HEK293T (cell line): Measurements from ENCODE around the gene DOK7.

Experiments
- CTCF ChIA-PET: fragments of 350-600 bp; formaldehyde crosslinking; extraction: SDS; loops from one replicate; lab custom pipeline; 2021; ENCODE audit warnings: antibody characterized with exemption, inconsistent platforms; lab: Yijun Ruan, JAX
- POLR2A ChIA-PET: fragments of 350-600 bp; formaldehyde crosslinking; extraction: SDS; loops from one replicate; lab custom pipeline; 2020; ENCODE audit warnings: antibody characterized with exemption, inconsistent platforms; lab: Yijun Ruan, JAX
- DNase-seq: peaks from one replicate; pipeline ENCODE4 v3.0.0; 2012; ENCODE audit warnings: mixed read lengths; ENCODE audit errors: extremely low spot score
- ARNT ChIP-seq: fragments of 450-650 bp; IDR thresholded peaks from 2 replicates; pipeline ENCODE4 v1.6.1; 2017; ENCODE audit warnings: mild to moderate bottlenecking
- BHLHE40 ChIP-seq: fragments of 450-650 bp; IDR thresholded peaks from 2 replicates; pipeline ENCODE4 v1.6.1; 2016; ENCODE audit warnings: mild to moderate bottlenecking, moderate library complexity, borderline replicate concordance
- CTBP1 ChIP-seq: fragments of 450-650 bp; IDR thresholded peaks from 2 replicates; pipeline ENCODE4 v1.6.1; 2016; ENCODE audit warnings: borderline replicate concordance
- ELF4 ChIP-seq: fragments of 450-650 bp; IDR thresholded peaks from 2 replicates; pipeline ENCODE4 v1.6.1; 2017; ENCODE audit warnings: antibody characterized with exemption
- FOXA1 ChIP-seq: fragments of 450-650 bp; IDR thresholded peaks from 2 replicates; pipeline ENCODE4 v1.6.1; 2016; ENCODE audit warnings: mild to moderate bottlenecking
- FOXK2 ChIP-seq: fragments of 450-650 bp; IDR thresholded peaks from 2 replicates; pipeline ENCODE4 v1.6.1; 2016; ENCODE audit warnings: mild to moderate bottlenecking
- FOXM1 ChIP-seq: fragments of 450-650 bp; IDR thresholded peaks from 2 replicates; pipeline ENCODE4 v1.6.1; 2017; ENCODE audit warnings: mild to moderate bottlenecking, borderline replicate concordance
- HDGF ChIP-seq: fragments of 450-650 bp; IDR thresholded peaks from 2 replicates; pipeline ENCODE4 v1.6.1; 2017; ENCODE audit warnings: antibody characterized with exemption, borderline replicate concordance
- L3MBTL2 ChIP-seq: fragments of 450-650 bp; conservative IDR thresholded peaks from 2 replicates; pipeline ENCODE4 v1.6.1; 2016; ENCODE audit warnings: mild to moderate bottlenecking
- LEF1 ChIP-seq: fragments of 450-650 bp; IDR thresholded peaks from 2 replicates; pipeline ENCODE4 v1.6.1; 2017; ENCODE audit warnings: mild to moderate bottlenecking, borderline replicate concordance
- NFRKB ChIP-seq: fragments of 450-650 bp; IDR thresholded peaks from 2 replicates; pipeline ENCODE4 v1.6.1; 2016; ENCODE audit warnings: mild to moderate bottlenecking, moderate library complexity
- SP1 ChIP-seq: fragments of 450-650 bp; IDR thresholded peaks from 2 replicates; pipeline ENCODE4 v1.6.1; 2017
- SUZ12 ChIP-seq: fragments of 450-650 bp; IDR thresholded peaks from 2 replicates; pipeline ENCODE4 v1.6.1; 2016; ENCODE audit warnings: mild to moderate bottlenecking
- TARDBP ChIP-seq: fragments of 450-650 bp; IDR thresholded peaks from 2 replicates; pipeline ENCODE4 v1.6.1; 2016
- ZNF384 ChIP-seq: fragments of 450-650 bp; IDR thresholded peaks from 2 replicates; pipeline ENCODE4 v1.6.1; 2016
- TF ChIP-seq, protein P1 (sequence below): fragments of 450-650 bp; IDR thresholded peaks from 2 replicates; pipeline ENCODE4 v1.6.1; 2016

DOK7 gene

GRCh38 chr4:3520796-3521600 lies 57.9 kb downstream of the DOK7 start:
- TF ChIP-seq L3MBTL2: no peak
- TF ChIP-seq ELF4: no peak
- TF ChIP-seq FOXM1: no peak
- no peak for TF ChIP-seq BHLHE40
- TF ChIP-seq LEF1: no peak
- TF ChIP-seq, protein P1, sequence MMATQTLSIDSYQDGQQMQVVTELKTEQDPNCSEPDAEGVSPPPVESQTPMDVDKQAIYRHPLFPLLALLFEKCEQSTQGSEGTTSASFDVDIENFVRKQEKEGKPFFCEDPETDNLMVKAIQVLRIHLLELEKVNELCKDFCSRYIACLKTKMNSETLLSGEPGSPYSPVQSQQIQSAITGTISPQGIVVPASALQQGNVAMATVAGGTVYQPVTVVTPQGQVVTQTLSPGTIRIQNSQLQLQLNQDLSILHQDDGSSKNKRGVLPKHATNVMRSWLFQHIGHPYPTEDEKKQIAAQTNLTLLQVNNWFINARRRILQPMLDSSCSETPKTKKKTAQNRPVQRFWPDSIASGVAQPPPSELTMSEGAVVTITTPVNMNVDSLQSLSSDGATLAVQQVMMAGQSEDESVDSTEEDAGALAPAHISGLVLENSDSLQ: no peak
- no peak for DNase-seq
- CTCF ChIA-PET: no interaction called here
- POLR2A ChIA-PET: no interaction called here

DNA sequence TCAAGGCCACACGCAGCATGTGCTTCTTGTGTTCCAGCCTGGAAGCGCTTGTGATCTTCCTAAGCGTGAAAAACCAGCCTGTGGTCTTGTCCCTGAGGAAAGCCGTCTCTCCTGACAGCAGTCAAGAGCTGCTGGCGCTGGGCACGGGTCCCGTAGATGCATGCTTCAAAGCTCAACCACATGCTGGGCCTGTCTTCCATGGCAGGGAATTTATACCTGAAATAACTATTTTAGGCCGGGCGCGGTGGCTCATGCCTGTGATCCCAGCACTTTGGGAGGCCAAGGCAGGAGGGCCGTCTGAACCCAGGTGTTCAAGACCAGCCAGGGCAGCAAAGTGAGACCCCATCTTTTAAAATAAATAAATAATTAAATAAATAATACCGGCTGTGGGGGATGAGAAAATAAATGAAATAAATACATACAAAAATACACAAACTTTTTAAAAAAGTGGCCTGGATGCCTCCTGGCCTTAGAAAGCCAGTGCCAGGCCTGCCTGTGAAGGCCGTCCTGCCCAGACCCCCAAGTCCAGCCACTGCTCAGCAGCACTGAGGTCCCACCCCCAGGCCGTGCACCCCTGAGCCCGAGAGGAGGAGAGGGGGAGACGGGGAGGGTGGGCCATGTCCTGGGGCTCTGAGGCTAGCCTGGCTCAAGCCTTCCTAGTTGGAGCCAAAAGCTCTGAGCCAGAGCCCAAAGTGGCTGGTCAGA lies 58.7 kb downstream of the DOK7 start:
- DNase-seq: no peak
- ChIA-PET POLR2A (no interaction called here), CTCF (no interaction called here)
- TF ChIP-seq FOXA1 (no peak), SP1 (no peak), ELF4 (no peak), FOXM1 (no peak), L3MBTL2 (no peak), ARNT (no peak)
- TF ChIP-seq, protein P1: no peak

- DNase-seq: no peak
- POLR2A ChIA-PET: no interaction called here
- CTCF ChIA-PET: no interaction called here
- TF ChIP-seq NFRKB (no peak), ARNT (no peak), FOXM1 (no peak), SUZ12 (no peak)
- TF ChIP-seq, protein P1: no peak
Measured at GRCh38 chr4:3522326-3522640, 59.2 kb downstream of the DOK7 start.

DNA sequence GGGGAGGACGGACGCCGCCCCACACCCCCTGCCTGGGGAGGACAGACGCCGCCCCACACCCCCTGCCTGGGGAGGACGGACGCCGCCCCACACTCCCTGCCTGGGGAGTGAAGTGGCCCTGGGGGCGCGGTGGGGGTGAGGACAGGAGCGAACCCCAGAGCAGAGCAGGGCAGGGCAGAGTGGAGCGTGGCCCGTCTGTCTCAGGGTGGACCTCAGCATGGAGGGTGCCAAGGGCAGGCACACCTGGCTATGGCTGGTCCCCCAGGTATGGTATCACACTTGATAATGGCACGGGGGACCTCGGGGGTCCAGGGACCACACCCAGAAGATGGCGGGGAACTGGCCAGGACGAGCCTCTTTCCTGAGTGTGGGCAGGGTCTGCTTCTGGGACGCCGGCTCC lies 59.5 kb downstream of the DOK7 start:
- ChIA-PET CTCF (no interaction called here), POLR2A (no interaction called here)
- no peak for DNase-seq

DNA sequence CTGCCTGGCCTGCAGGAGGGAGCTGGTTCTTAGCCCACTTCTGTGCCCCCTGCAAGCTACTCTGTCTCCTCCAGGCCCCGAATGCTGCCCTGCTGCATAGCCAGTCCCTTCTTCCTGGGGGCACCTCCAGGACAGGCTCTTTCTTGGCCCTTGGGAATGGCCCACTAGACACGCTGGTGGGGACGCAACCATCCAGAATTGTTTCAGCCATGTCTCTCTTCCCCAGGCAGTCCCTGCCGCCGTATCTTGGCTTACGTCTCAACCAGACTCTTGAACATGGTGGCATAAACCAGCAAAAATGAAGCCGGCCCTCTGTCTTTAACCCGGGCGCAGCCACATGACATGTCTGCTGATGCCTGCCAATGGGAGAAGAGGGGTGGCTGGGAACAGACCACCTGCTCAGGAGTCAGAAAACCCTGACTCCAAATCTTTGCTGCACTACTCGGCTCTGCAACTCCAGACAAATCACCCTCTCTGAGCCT lies 60.1 kb downstream of the DOK7 start:
- TF ChIP-seq FOXM1: no peak
- no peak for TF ChIP-seq LEF1
- TF ChIP-seq, protein P1: no peak
- no peak for TF ChIP-seq SP1
- TF ChIP-seq NFRKB: no peak
- no peak for TF ChIP-seq FOXK2
- TF ChIP-seq FOXA1: no peak
- TF ChIP-seq ELF4: no peak
- no peak for TF ChIP-seq ZNF384
- TF ChIP-seq SUZ12: no peak
- no peak for TF ChIP-seq TARDBP
- TF ChIP-seq CTBP1: no peak
- POLR2A ChIA-PET: no interaction called here
- CTCF ChIA-PET: no interaction called here

More for the DNA sequence above, 59.5 kb downstream of the DOK7 start:
- TF ChIP-seq ARNT: no peak
- no peak for TF ChIP-seq FOXA1
- no peak for TF ChIP-seq CTBP1
- TF ChIP-seq ZNF384: no peak
- no peak for TF ChIP-seq FOXM1
- no peak for TF ChIP-seq BHLHE40
- TF ChIP-seq SP1: no peak
- TF ChIP-seq HDGF: no peak
- TF ChIP-seq NFRKB: no peak
- TF ChIP-seq ELF4: no peak
- TF ChIP-seq SUZ12: no peak
- TF ChIP-seq, protein P1: no peak
- TF ChIP-seq FOXK2: no peak

More for the DNA sequence above, 60.1 kb downstream of the DOK7 start:
- no peak for DNase-seq
